ENCODE data around the gene TENT4A. TPM values are rescaled to one million over a fixed set of nuclear protein-coding genes. Genes with fewer than 3 reads are reported as not detected.

Gene TENT4A
- total and polyA plus RNA-seq, 10 of the 15 experiments (the other 5 are each of a cell fraction or from before 2014, with no cell fraction given) = 1.4 to 30.6 (median 12.5) TPM

DNA sequence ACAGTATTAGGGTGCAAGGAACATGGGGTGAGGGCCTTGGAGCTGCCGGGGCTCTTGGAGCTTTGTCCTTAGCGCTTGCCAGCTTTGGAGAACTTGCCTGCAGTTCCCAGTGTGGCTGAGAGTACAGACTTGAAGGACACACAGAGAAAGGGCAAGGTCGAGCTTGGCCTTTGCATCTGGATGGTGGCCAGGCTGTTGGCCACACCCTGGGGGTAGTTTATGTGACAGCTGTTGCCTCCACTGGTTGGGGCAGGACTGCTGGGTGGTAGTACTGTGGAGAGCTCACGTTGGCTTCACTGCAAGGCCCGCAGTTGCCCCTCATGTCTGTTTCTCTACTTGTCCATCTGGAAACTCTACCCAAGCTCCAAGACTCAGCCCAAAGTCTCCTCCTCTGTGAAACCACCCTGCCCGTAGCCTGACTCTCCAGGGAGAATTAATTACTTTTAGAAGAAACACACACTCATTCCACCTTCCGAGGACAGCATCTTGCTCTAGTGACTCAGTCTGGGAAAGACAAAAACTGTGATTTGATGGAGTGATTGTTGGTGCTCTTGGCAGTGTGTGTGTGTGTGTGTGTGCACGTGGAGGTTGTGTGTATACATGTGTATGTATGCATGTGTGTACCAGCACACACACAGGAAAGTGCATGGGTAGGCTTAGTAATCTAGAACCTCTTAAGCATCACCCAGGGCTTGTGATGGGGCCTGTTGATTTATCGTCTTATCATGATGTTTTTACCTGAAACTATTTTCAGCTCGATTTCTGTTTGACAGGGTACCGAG is 57.8 kb downstream of the TENT4A start:
- in situ Hi-C loops (cut with MboI) (no loop called here), intact Hi-C loops (cut with micrococcal nuclease; ENCODE audit: unreplicated experiment) (no loop called here)
- ATAC-seq (no peak), FAIRE-seq (no peak), DNase-seq (ENCODE audit: low read depth, low spot score) (no peak)
- CTCF ChIA-PET = interaction anchor here (1.3 kb wide), 1 partner anchor 149 kb away, joined by 3 read pairs; no protein-coding TSS in a partner anchor
- Histone ChIP-seq H3K4me2 (ENCODE audit: control insufficient read depth, insufficient read depth) (no peak overlapping the region), H3K27me3 (replicated peaks in 1 of 2; ENCODE audit: control insufficient read depth in 2 of 2, insufficient read depth in 2 of 2, low read length in 1 of 2) (no peaks in the 10 kb centered on the region), H3K9ac (ENCODE audit: control insufficient read depth, insufficient read depth, low read length) (no peak overlapping the region), H3K4me1 (ENCODE audit: control insufficient read depth, insufficient read depth, low read length) (no peaks in the 10 kb centered on the region), H3K9me3 (replicated peaks; ENCODE audit: control insufficient read depth, insufficient read depth, low read length) (no peaks in the 10 kb centered on the region), H3K36me3 (ENCODE audit: control insufficient read depth in 2 of 2, insufficient read depth in 2 of 2, low read length in 1 of 2) (no peaks in the 10 kb centered on the region), H4K20me1 (ENCODE audit: control insufficient read depth, insufficient read depth) (no peaks in the 10 kb centered on the region), H2AFZ (ENCODE audit: control insufficient read depth, low read depth, low read length) (no peak overlapping the region), H3K79me2 (ENCODE audit: control insufficient read depth, insufficient read depth, low read length) (no peaks in the 10 kb centered on the region), H3K4me3 (no peak overlapping the region), H3K27ac (ENCODE audit: control insufficient read depth, insufficient read depth) (no peak overlapping the region)
- no peak for TF ChIP-seq ZNF217 (IDR thresholded peaks at IDR 0.05)
- TF ChIP-seq YY1 (IDR thresholded peaks at IDR 0.05; ENCODE audit: low read depth, low read length) = no peak
- TF ChIP-seq EGR1 (IDR thresholded peaks at IDR 0.05; ENCODE audit: borderline replicate concordance in 1 of 2, low read depth in 2 of 2, low read length in 2 of 2) = no peak
- no peak for TF ChIP-seq ZNF24 (IDR thresholded peaks at IDR 0.05)
- RAD21 ChIA-PET (ENCODE audit: unreplicated experiment) = no interaction called here
- BruUV-seq (replicated peaks) = no TSS peak
- SMC1A ChIA-PET (ENCODE audit: uncharacterized antibody, unreplicated experiment) = no interaction called here
- POLR2A ChIA-PET = no interaction called here
- 36% methylated on average over 11 of the region's 11 CpGs for WGBS (ENCODE audit: insufficient coverage, insufficient replicate concordance, low lambda C conversion rate, missing lambda C conversion rate)

GRCh38 chr5:6772886-6773285 is 59.7 kb downstream of the TENT4A start:
- SMC1A ChIA-PET (ENCODE audit: uncharacterized antibody, unreplicated experiment) = interaction anchor here (0.7 kb wide), 1 partner anchor 40 kb away, joined by 3 read pairs; no protein-coding TSS in a partner anchor
- Histone ChIP-seq H3K4me3 (no peak overlapping the region), H3K27me3 (replicated peaks in 1 of 2; ENCODE audit: control insufficient read depth in 2 of 2, insufficient read depth in 2 of 2, low read length in 1 of 2) (no peaks in the 10 kb centered on the region), H3K4me2 (ENCODE audit: control insufficient read depth, insufficient read depth) (no peak overlapping the region), H3K36me3 (ENCODE audit: control insufficient read depth in 2 of 2, insufficient read depth in 2 of 2, low read length in 1 of 2) (no peaks in the 10 kb centered on the region), H3K9ac (ENCODE audit: control insufficient read depth, insufficient read depth, low read length) (no peak overlapping the region), H3K27ac (ENCODE audit: control insufficient read depth, insufficient read depth) (no peak overlapping the region), H3K9me3 (replicated peaks; ENCODE audit: control insufficient read depth, insufficient read depth, low read length) (no peaks in the 10 kb centered on the region), H3K4me1 (ENCODE audit: control insufficient read depth, insufficient read depth, low read length) (no peaks in the 10 kb centered on the region), H4K20me1 (ENCODE audit: control insufficient read depth, insufficient read depth) (no peaks in the 10 kb centered on the region), H3K79me2 (ENCODE audit: control insufficient read depth, insufficient read depth, low read length) (no peaks in the 10 kb centered on the region), H2AFZ (ENCODE audit: control insufficient read depth, low read depth, low read length) (no peak overlapping the region)
- FAIRE-seq (no peak), ATAC-seq (no peak), DNase-seq (ENCODE audit: low read depth, low spot score) (no peak)
- no TSS peak for BruUV-seq (replicated peaks)
- TF ChIP-seq SIN3A (IDR thresholded peaks at IDR 0.05; ENCODE audit: low read depth, low read length) = no peak
- no peak for TF ChIP-seq CBX3 (IDR thresholded peaks at IDR 0.05; ENCODE audit: borderline replicate concordance, low read depth)
- no peak for TF ChIP-seq ZZZ3 (IDR thresholded peaks at IDR 0.05; ENCODE audit: control insufficient read depth, insufficient read length, low read depth)
- TF ChIP-seq SMAD1 (IDR thresholded peaks at IDR 0.05; ENCODE audit: low read depth, partially characterized antibody) = no peak
- RAD21 ChIA-PET (ENCODE audit: unreplicated experiment) = no interaction called here
- CTCF ChIA-PET = interaction anchor here (1.2 kb wide), 1 partner anchor 15 kb away, joined by 4 read pairs; no protein-coding TSS in a partner anchor
- 69% methylated on average over 11 of the region's 11 CpGs for WGBS (ENCODE audit: insufficient coverage, insufficient replicate concordance, low lambda C conversion rate, missing lambda C conversion rate)
- POLR2A ChIA-PET = no interaction called here
- in situ Hi-C loops (cut with MboI) = no loop called here
- intact Hi-C loops (cut with micrococcal nuclease; ENCODE audit: unreplicated experiment) = no loop called here
